M059J (cell line): ENCODE results near the gene LONP1. TPM values are rescaled to one million over a fixed set of nuclear protein-coding genes. Genes with fewer than 3 reads are reported as not detected.
"Not testable (repeated sequence)": the region's sequence is repeated elsewhere in the genome, so short reads cannot be mapped to it uniquely, and the experiment has no call there.

Experiments
- DNase-seq: peaks from one replicate; pipeline ENCODE4 v3.0.0-alpha.2; 2012; ENCODE audit warnings: low read depth
- total RNA-seq: library from RNA; depleted of rRNA; stranded (reverse); fragments of >200 nt; shearing (Covaris generic); gene quantifications from 2 replicates; pipeline ENCODE4 v1.2.3, GENCODE V29; 2014

LONP1 gene
- total RNA-seq, 1 experiment from 2014 or later, result 71.2 TPM

GRCh38 chr19:5693195-5694166 lies 26.5 kb downstream of the LONP1 start:
- DNase-seq, result no peak

- DNase-seq, result no peak
Observed at GRCh38 chr19:5692723-5693194, 27.2 kb downstream of the LONP1 start.

- DNase-seq, result no peak
Observed at GRCh38 chr19:5691822-5692722, 27.9 kb downstream of the LONP1 start.

- no peak for DNase-seq
Observed at GRCh38 chr19:5690955-5691821, 28.8 kb downstream of the LONP1 start.

- DNase-seq, result peak; percentile 95
Observed at GRCh38 chr19:5690125-5690954, 29.6 kb downstream of the LONP1 start, which contains the start of gene RPL36. TSS of gene RPL36 (plus strand) at chr19:5690295. CDS start at chr19:5690508, 213 bp downstream.

GRCh38 chr19:5688262-5688881 lies 31.6 kb downstream of the LONP1 start:
- not testable (repeated sequence) for DNase-seq

GRCh38 chr19:5687360-5688198 lies 32.4 kb downstream of the LONP1 start:
- DNase-seq, result no peak

GRCh38 chr19:5686647-5687359 lies 33.1 kb downstream of the LONP1 start:
- no peak for DNase-seq

GRCh38 chr19:5686326-5686646 lies 33.7 kb downstream of the LONP1 start:
- DNase-seq, result no peak

- no peak for DNase-seq
Observed at GRCh38 chr19:5684694-5685430, 35.1 kb downstream of the LONP1 start.

GRCh38 chr19:5683177-5683886 lies 36.6 kb downstream of the LONP1 start:
- DNase-seq, result no peak

GRCh38 chr19:5682107-5682482 lies 37.9 kb downstream of the LONP1 start:
- DNase-seq, result no peak

GRCh38 chr19:5681391-5682106 lies 38.4 kb downstream of the LONP1 start:
- no peak for DNase-seq

GRCh38 chr19:5680437-5681368 lies 39.2 kb downstream of the LONP1 start, which contains the start of the genes HSD11B1L and MICOS13:
TSS of gene HSD11B1L (plus strand) at chr19:5681027. CDS start at chr19:5684833, 3,806 bp downstream.
TSS of gene MICOS13 (minus strand) at chr19:5680516. CDS start at chr19:5680486, 30 bp downstream.
- peak; percentile 99 for DNase-seq

GRCh38 chr19:5680084-5680436 lies 39.9 kb downstream of the LONP1 start:
- no peak for DNase-seq
